Epithelial cell of esophagus (primary cell): ENCODE results near the gene TMEM115.

Experiments used
- DNase-seq: peaks from one replicate; pipeline ENCODE4 v3.0.0; 2010; ENCODE audit warnings: low read depth
- H3K4me3 ChIP-seq: 2 replicates; pipeline ENCODE4 v1.5.1; 2011; ENCODE audit warnings: mild to moderate bottlenecking, low read length, control low read depth
- TF ChIP-seq, protein P1 (sequence below): IDR thresholded peaks from 2 replicates; pipeline ENCODE4 v1.5.1; 2011; ENCODE audit warnings: low read depth, mild to moderate bottlenecking, low read length, control low read depth, inconsistent platforms; ENCODE audit not compliant: insufficient read depth; ENCODE audit errors: missing control alignments

TMEM115 gene

DNA sequence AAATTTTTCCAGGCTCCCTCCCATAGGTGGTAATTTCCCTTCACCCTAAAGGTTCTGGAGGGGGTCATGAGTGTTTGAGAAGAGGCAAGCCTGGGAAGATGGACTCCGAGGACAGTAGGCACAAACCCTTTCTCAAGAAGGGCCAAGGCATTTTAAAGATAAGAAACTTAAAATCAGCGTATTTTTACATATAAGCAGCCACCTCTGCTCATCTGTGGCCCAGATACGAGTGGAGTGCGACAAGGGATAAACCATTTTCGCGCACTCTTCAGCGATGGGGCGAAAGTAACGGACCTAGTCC is 19.2 kb downstream of the TMEM115 start:
- peak overlapping the region; percentile 59 for H3K4me3 ChIP-seq
- TF ChIP-seq, protein P1, sequence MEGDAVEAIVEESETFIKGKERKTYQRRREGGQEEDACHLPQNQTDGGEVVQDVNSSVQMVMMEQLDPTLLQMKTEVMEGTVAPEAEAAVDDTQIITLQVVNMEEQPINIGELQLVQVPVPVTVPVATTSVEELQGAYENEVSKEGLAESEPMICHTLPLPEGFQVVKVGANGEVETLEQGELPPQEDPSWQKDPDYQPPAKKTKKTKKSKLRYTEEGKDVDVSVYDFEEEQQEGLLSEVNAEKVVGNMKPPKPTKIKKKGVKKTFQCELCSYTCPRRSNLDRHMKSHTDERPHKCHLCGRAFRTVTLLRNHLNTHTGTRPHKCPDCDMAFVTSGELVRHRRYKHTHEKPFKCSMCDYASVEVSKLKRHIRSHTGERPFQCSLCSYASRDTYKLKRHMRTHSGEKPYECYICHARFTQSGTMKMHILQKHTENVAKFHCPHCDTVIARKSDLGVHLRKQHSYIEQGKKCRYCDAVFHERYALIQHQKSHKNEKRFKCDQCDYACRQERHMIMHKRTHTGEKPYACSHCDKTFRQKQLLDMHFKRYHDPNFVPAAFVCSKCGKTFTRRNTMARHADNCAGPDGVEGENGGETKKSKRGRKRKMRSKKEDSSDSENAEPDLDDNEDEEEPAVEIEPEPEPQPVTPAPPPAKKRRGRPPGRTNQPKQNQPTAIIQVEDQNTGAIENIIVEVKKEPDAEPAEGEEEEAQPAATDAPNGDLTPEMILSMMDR, result no peak

DNA sequence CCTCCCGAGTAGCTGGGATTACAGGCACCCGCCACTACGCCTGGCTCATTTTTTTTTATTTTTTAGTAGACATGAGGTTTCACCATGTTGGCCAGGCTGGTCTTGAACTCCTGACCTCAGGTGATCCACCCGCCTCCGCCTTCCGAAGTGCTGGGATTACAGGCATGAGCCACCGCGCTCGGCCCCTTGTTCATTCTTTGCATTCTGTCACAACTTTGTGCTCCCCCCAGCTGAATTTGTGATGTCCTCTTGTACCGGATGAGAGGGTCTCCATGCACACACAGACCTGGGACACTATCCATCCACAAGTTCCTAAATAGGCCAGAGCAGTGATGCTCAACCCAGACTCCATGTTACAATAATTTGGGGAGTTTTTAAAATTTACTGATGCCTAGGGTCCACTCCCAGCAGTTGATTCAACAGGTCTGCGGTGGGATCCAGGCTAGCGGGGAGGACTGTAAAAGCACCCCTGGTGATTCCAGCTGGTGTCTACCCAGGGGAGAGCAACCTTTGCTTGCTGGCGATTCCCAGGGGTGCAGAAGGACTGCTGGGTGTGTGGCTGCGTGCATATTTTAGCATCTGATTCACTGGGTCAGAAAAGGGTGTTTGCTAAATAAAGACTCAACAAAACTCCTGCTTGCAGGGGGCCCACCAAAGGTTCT is 19.7 kb downstream of the TMEM115 start:
- no peak for DNase-seq
- TF ChIP-seq, protein P1, result no peak
- H3K4me3 ChIP-seq, result peak overlapping the region; percentile 59

More for the DNA sequence above, 19.2 kb downstream of the TMEM115 start:
- no peak for DNase-seq

DNA sequence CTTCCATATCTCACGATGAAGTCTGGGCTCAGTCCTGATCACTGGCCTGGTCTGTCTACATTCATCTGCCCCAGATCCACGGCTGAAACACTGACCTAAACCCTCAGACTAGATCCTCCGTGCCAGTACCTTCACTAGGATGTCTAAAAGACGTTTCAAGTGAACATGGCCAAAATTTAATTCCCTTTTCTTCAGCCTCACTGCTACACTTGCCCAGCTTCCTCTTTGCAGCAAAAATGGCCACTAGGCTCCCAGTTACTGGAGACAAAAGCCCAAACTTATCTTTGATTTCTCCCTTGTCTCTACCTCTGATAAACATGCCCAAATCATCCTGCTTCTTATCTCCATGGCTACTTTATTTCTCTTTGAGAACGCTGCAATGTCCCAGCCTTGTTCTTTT is 20.4 kb downstream of the TMEM115 start:
- TF ChIP-seq, protein P1, result no peak
- H3K4me3 ChIP-seq, result no peak overlapping the region
- no peak for DNase-seq

DNA sequence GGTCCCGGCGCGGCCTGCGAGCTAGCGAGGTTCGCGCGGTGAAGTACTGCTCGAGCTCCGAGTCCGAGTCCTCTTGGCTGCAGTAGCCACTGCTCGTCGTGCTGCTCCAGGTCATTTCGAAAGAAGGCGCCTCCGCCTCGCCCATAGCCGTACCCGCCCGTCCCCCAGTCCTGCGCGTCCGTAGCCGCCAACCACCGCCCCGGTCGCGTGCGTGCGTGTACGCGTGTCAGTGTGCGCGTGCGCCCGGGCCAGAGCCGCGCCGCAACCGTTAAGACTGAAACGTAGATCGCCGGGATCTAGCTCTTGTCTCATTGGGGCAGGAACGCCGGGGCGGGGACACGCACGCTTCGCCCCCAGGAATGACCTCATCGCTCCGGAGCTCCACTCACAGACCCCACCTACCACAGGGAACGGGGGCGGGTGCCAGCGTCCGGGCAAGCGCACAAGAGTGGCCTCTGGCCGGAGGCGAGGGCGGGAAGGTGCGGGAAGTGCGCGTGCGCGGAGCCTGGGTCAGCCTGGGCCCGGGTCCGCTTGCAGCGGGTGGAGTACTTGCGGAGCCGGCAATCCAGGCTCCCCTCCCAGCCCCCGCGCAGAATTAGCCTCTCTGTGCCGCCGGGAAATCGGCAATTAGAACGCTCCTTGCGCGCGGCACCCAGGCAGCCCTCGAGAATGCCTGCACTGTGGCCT is 22.0 kb downstream of the TMEM115 start:
- DNase-seq, result peak; percentile 100
- peak overlapping the region; percentile 92 for H3K4me3 ChIP-seq
- TF ChIP-seq, protein P1, result no peak

DNA sequence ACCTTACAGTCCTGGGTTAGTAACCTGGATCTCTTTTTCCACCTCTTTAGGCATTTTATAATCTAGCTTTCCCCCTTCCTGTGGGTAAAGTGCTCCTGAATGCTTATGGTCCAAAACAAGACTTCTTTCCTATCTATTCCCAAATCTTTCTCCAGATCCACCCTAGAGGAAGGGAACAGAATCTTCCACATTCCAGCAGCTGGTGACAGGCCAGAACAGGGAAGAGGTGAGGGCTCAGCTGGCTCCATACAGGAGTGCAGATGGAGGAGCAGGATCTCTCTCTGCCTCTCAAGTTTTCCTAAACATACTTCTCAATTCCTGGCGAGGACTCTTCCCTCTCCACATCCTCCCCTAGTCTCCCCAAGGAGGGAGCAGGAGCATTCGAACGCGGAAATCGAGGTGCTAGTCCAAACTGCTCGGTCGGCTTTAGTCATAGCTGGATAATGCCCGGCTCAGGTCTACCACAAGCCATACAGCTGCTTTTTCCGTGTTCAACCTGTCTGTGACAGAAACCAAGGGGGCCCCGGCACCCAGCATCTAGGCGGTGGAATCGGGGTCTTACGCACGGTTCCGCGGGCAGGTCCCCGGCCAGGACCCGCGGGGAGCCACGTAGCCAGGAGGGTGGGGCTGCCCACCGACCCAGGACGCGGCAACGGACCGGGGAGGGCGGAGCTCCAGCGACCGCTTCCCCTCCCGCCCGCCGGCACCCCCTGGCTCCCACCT is 22.7 kb downstream of the TMEM115 start:
- TF ChIP-seq, protein P1, result peak; percentile 18
- DNase-seq, result peak; percentile 53
- peak overlapping the region; percentile 92 for H3K4me3 ChIP-seq

DNA sequence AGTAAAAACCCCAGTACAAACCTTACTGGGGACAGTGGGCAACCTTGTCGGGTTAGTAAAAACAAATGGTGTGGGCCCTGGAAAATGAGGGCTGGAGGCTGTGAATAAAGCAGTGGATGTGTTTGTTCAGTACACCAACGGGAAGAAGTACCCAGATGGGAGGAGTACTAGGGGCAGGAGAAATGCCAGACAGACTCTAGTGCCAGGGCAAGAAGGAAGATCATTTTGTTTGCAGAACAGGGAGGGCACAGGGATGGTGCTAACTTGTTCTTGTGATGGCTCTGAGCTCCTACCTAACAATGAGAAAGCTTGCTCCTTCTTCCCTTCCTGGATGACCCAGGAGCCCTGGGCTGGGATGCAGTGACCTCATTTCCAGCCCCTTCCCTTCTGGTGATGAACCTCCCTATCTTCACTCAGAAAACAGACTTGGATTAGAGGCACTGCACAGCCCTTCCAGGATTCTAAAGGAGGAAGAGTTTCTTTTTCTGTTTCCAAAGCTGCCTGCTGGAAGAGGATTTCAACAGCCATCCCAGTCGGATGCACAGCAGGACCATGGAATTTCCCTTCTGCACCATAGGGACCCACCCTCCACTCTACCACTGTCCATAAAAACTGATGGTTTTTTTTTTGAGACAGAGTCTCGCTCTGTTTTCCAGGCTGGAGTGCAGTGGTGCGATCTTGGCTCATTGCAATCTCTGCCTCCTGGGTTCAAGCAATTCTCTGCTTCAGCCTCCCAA is 24.8 kb downstream of the TMEM115 start:
- TF ChIP-seq, protein P1, result no peak
- DNase-seq, result no peak
- no peak overlapping the region for H3K4me3 ChIP-seq
